CD4-positive, alpha-beta T cell treated with Interleukin-12 subunit alpha and Interleukin-12 subunit beta, for 1 hour (primary cell): ENCODE measurements around the gene SHQ1.

Experiments used
- DNase-seq: peaks from one replicate; pipeline ENCODE4 v3.0.0-alpha.2; 2020

The SHQ1 gene

DNA sequence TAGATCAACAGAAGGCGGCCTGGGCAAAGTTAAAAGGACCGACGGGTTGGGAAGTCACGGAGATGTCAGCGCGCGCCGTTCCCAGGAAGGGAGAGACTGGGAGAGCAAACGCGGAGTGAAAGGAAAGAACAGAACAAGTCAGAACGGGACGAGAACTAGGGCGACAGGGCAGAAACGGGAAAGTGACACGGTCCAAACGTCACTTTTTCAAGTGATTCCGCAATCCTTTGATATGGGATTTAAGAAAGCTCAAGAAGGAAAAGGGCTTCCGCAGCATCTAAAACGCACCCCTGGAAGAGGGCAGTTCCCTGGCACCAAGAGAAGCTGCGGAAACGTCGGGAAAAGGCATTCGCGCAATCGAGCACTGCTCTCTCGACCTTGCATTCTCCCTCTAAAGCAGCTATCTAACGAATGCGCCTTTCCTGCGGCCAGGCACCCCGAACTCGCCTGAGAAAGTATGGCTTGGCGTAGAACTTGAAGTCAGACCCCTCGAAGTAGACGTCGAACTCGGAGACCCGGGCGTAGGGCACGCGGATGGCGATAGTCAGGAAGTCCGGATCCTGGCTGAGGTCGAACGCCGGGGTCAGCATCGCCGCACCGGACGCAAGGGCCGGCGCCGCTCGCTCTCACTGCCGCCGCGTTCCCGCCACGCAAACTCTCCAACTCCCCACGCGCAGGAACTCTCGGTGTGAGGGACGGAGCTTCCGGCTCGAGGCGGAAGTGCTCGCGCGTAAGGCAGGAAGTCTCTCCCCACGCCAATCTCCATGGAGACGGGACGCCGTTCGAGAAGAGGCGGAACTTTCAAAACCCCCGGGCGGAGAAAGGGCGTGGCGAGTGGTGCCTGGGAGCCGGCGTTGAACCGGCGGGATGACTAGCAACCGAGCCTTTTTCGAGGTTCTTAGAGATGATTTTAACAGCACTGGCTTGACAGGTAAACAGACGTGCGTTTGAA, at the start of gene SHQ1:
TSS of gene SHQ1 (minus strand) at position 695 of the 952 bp plus-strand sequence. CDS start at position 590, 105 bp downstream.
- peak; percentile 92 for DNase-seq

GRCh38 chr3:72897758-72898007, 49.4 kb upstream of the SHQ1 start:
- no peak for DNase-seq

- DNase-seq, result no peak
Observed at GRCh38 chr3:72896996-72897757, 48.9 kb upstream of the SHQ1 start.

DNA sequence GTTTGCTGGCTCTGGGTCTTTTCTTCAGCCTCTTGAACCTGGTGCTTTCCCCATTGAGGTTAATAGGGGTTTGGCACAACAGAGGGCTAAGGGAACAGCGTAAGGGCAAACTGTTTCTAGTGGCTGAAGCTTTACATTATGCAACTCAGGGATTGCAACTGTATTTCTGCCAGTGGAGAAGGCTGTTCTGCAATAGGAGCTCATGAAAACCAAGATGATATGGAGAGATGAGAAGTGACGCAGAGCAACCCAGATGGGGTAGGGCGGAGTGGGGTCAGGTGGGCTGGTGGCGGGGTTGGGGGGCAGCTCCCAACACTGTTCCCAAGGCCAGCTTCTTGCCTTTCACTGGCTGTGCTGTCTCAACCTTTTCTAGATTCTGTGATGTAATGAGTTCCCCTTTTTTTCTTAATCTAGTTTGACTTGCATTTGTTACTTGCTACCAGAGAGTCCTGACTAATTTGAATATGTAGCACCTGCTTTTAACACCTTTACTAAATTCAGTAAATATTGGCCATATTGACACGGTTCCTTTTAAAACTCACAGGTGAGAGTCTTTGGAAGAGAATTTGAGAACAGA, 46.8 kb upstream of the SHQ1 start:
- DNase-seq, result no peak

DNA sequence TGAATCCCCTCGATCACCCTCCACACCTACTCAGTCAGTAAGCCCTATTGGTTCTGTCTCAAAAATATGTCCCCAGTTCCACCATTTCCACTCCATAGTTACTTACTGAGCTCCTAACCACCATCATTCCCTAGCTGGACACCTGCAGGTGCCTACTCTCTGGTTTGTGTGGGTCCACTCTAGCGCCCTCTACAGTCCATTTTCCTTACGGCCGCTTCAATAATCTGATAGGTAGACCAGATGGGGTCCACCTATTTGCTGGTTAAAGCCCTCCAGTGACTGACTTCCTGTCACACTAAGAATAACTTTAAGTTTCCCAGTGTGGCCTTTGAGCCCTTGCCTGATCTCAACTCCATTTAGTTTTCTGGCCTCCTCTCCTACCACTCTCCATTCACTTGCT, 44.6 kb upstream of the SHQ1 start:
- no peak for DNase-seq

DNA sequence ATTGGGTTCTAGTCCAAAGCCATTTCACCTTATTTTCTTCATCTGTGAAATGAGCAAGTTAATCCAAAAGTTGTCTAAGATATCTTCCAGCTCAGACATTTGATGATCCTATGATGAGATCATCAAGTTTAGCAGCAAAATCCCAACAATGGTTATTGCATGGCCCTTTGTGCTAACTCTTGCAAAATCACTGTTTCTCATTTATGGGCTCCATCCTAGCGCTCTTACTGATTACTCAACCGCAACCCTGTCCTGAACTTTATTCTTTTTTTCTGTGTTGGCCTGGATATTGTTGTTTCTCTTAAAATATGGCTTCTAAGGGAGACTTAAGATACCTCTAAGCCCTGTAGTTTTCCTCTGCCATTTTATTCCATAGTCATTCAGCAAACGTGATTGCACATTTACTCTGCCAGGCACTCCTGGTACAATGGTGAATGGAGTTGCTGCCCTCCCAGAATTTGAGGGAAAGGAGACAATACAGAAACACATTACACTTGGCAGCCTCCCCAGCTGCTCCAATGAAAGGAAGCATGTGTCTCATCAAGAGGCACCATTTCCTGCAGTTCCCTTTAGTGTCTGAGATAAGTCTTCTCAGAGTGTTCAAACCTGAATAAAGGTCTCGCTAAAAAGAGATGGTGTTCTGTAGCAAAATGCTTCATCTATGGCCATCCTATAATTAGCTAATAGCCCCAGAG, 44.0 kb upstream of the SHQ1 start:
- DNase-seq, result no peak

DNA sequence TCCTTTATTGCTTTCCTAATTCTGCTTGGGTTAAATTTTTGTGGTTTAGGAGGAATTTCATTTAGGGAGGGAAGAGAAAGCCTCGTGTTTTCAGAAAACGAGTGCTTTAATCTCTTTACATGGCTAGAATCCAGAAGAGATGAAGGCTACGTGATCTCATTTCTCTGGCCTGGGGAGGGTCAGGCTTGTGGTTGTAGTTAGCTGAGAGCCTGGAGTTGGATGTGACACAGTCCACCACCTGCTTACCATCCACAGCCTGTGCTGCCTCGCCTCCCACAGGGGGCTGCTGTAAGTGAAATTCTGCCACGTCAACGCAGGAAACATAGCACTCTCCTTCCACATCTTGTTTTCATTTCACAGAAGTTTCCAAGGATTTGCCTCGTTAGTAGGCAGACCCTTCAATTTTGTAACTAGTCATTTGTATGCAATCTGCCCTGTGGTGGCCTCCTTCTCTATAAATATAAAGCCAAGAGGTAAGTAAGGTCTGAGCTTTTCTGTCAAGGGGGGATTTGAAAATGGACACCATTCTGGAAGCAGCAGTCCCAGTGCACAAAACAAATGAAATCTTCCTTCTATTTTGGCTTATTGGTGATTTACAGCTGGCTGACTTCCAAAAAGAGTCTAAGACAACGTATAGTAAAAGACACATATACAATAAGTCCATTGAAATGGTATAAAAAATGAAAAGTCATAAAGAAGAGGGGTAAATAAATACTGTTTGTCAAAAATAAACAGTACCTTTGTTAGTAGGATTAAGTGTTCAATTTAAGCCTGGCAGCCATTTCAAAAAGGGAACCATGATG, 43.0 kb upstream of the SHQ1 start:
- DNase-seq, result no peak

DNA sequence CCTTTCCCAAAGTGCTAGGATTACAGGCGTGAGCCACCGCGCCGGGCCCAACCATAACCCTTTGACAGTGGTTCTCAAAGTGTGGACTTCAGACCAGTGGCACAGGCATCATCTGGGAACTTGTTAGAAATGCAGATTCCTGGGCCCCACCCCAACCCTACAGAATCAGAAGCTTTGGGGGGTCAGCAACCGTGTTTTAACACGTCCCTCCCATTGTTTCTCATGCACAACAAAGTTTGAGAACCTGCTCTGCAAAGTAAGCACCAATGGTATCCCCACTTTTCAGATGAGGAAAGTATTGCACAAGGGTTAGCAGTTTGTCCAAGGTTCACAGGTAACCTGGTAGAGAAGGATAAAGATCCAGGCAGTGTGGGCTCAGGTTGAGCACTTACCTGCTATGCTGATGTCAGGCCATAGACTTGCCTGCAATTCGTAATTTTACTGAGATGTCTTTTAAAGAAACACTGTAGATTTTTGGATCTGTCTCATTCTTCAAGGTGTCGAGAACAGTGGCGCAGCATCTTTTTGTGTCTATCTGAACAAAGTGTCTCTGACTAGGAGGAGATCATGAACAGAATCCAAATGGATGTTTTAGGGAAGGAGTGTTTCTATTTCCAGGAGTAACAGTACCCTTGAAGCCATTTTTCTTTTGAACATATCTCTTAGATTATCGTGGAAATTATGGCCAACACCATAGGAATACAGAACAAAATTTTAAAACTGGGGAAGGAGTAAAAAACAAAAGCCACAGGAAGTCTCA, 42.1 kb upstream of the SHQ1 start:
- no peak for DNase-seq

DNA sequence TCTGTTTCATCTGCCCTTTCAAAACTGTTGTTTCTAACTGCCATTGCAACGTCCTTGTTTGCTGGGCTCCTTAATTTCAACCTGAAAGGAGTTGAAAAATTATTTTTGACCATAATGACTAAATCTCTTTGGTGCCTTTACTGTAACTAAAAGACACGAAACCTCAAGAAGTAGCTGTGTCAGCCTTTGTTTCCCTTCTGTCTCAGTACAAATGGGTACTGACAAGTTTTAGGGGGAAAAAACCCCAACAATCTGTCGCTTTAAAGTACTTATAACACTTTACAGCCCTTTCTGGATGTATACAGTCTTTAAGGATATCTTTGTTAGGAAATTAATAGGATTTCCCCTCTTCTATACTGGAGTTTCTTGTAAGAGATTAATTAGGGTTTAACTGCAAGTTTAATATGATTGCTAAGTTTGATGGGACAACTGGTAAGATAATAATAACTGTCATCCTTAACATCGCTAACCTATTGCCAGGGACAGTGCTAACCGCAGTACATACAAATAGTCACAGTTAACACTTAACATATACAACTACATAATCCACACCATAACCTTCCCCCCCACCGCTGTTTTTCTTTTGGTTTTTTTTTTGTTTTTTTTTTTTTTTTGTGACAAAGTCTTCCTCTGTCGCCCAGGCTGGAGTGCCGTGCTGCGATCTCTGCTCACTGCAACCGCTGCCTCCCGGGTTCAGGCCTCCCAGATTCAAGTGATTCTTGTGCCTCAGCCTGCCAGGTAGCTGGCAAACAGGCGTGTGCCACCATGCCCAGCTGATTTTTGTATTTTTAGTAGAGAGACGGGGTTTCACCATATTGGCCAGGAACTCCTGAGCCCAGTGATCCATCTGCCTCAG, 41.3 kb upstream of the SHQ1 start:
- DNase-seq, result no peak

DNA sequence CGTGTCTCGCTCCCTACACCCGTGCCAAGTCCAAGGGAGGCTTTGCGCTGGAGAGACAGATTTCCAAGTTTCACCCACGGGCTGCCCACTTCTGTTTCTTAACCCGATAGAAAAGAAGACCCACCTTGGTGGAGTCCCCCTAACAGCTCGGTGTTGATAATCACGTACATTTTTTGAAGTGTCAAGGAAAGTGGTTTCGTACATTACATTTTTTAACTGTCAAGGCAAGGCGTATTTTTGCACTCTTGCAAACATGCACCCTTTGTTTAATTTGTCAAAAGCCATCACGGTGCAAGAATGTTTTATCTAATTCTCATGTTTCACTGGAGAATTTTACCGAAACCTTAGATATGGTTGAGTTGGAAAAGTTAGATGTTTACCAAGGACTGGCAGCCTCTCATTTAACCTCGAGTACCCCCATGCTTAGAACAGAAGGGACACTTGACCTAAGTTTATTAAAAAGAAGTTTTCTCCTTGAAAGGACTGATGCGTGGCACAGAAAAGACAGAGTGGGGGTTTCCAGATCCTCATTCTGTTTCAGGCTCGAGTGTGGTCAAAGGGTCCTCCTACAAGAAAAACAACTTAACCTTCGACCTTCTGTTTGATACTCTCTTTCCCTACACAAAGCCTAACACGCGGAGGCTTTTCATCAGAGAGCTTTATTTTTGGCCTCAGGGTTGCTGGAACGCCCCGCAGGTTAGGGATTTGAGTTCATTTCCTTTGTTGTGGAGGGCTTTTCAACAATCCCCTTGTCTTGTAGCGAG, 40.5 kb upstream of the SHQ1 start:
- no peak for DNase-seq

- DNase-seq, result no peak
Observed at GRCh38 chr3:72887705-72888545, 39.7 kb upstream of the SHQ1 start, which contains the start of gene GXYLT2. GXYLT2 (plus strand) TSS chr3:72888046; CDS start chr3:72888234, 188 bp downstream.

DNA sequence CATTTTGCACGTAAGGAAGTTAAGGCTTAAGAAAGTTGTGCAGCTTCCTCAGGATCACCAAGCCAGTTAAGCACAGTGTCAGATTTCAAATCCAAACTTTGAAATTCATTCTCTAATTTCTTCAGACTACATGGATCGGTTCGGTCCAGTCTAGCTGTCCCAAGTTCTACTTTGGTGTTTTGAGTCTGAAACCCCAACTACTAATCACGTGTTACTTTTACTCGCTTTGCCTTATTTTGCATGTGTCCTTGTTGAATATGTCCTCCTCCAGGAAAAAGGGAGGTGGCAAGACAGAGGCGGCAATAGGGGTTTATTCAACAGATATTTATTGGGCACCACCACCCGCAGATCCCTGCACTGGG, 39.1 kb upstream of the SHQ1 start:
- DNase-seq, result no peak

GRCh38 chr3:72872183-72872582, 23.9 kb upstream of the SHQ1 start:
- DNase-seq, result no peak

DNA sequence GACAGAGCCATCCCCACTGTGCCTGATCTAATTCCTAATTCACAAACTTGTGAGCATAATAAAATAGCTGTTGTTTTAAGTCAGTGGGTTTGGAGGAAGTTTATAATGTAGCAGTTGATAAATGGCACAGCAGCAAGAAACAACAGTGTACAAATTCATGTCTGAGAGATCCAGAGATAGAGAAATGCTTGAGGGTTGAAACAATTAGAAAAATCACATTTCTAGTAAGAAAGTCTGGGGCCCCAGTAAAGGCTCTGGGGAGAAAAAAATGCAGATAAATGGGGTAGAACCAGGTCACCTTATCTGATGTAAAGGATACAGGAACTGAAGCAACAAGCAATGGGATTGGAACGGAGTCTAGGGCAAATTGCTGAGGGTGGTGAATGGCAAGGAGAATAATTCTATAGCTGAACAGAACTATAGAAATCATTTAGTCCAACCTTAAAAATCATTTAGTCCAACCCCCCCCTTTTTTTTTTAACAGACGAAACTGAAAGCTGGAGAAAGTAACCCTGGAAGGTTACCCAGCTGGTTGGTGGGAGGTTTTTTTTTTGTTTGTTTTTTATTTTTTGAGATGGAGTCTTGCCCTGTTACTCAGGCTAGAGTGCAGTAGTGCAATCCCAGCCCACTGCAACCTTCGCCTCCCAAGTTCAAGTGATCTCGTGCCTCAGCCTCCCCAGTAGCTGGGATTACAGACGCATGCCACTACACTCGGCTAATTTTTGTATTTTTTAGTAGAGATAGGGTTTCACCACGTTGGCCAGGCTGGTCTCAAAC, 14.3 kb upstream of the SHQ1 start:
- no peak for DNase-seq

DNA sequence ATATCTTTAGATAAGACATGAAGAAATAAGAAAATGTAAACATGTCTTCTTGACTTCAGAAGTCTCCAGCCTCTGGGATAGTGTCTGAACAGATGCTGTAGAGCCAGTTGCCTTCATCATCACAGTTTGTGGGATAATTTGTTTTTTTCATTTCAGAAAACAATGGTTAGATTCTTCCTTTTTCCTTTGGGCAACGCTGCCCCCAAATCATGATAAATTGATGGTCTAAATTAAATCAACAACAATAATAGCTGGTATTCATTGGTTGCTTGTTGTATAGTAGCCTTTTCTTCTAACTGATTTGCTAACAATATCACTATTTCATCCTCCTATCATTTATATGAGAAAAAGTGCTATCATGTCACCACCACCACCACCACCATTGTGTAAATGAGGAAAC, 12.6 kb upstream of the SHQ1 start:
- no peak for DNase-seq

- DNase-seq, result no peak
Observed at GRCh38 chr3:72860053-72860452, 11.8 kb upstream of the SHQ1 start.

- DNase-seq, result no peak
Observed at GRCh38 chr3:72855001-72855400, 6.8 kb upstream of the SHQ1 start.

DNA sequence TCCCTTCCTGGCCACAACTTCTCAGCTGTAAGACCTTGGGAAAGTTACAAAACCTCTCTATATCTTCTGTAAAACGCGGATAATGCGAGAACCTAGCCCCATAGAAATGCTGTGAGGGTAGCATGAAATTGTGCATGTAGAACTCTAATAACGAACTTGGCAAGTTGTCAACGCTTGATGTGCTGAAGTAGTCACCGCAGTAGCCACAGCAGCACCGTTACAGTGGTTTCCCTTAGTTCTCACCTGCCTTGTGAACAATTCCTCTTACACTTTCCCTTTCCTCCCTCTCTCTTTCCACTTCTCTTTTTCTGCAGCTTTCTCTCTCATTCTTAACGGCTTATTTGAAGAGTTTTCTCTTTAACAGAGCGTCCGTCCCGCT, 447 bp upstream of the SHQ1 start:
- peak; percentile 41 for DNase-seq
